PC-3 (cell line): ENCODE results near the gene TMTC1.

Source experiments
- EZH2 ChIP-seq: fragments of 300-600 bp; sonication (generic); IDR thresholded peaks from one replicate; pipeline ENCODE4 v1.6.1; 2017; ENCODE audit warnings: antibody characterized with exemption, mild to moderate bottlenecking, low read length; ENCODE audit not compliant: unreplicated experiment
- EZH2phosphoT487 ChIP-seq: fragments of 300-600 bp; sonication (generic); IDR thresholded peaks from 2 replicates; pipeline ENCODE4 v1.6.1; 2018; ENCODE audit warnings: mild to moderate bottlenecking, antibody characterized with exemption, low read length, borderline replicate concordance
- TF ChIP-seq, protein P1 (sequence below): fragments of 300-600 bp; sonication (generic); conservative IDR thresholded peaks from 2 replicates; pipeline ENCODE4 v1.5.1; 2017; ENCODE audit warnings: antibody characterized with exemption, low read depth, mild to moderate bottlenecking, low read length

DNA sequence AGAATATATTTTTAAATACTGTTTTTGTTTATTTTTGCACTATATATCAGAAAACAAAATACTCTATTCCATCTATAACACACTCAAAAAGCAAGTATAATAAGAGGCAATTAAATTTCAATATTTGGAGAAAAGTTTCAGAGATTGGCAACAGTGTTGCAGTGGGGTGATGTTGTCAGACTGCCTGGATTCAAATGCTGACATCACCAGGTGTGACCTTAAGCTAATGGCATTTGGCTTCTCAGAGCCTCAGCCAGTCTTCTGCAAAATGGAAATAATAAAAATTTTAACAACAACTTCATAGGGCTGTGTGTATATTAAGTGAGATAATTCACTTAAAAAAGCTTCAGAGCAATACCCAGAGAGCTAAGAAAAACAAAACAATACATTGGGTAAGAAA lies 74.7 kb downstream of the TMTC1 start:
- TF ChIP-seq, protein P1, sequence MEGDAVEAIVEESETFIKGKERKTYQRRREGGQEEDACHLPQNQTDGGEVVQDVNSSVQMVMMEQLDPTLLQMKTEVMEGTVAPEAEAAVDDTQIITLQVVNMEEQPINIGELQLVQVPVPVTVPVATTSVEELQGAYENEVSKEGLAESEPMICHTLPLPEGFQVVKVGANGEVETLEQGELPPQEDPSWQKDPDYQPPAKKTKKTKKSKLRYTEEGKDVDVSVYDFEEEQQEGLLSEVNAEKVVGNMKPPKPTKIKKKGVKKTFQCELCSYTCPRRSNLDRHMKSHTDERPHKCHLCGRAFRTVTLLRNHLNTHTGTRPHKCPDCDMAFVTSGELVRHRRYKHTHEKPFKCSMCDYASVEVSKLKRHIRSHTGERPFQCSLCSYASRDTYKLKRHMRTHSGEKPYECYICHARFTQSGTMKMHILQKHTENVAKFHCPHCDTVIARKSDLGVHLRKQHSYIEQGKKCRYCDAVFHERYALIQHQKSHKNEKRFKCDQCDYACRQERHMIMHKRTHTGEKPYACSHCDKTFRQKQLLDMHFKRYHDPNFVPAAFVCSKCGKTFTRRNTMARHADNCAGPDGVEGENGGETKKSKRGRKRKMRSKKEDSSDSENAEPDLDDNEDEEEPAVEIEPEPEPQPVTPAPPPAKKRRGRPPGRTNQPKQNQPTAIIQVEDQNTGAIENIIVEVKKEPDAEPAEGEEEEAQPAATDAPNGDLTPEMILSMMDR = no peak
- TF ChIP-seq EZH2phosphoT487 = no peak
- TF ChIP-seq EZH2 = no peak
